DND-41 (cell line): ENCODE data around the gene ABLIM2.

Experiments
- EZH2 ChIP-seq: IDR thresholded peaks from 3 replicates; pipeline ENCODE4 v1.6.1; 2012; ENCODE audit warnings: borderline replicate concordance, low read depth, mild to moderate bottlenecking, moderate library complexity, low read length, inconsistent platforms; ENCODE audit not compliant: severe bottlenecking
- TF ChIP-seq, protein P1 (sequence below): IDR thresholded peaks from 2 replicates; pipeline ENCODE4 v1.5.1; 2012; ENCODE audit warnings: borderline replicate concordance, low read length, moderate library complexity, mild to moderate bottlenecking; ENCODE audit not compliant: poor library complexity, severe bottlenecking; ENCODE audit errors: extremely low read depth

DNA sequence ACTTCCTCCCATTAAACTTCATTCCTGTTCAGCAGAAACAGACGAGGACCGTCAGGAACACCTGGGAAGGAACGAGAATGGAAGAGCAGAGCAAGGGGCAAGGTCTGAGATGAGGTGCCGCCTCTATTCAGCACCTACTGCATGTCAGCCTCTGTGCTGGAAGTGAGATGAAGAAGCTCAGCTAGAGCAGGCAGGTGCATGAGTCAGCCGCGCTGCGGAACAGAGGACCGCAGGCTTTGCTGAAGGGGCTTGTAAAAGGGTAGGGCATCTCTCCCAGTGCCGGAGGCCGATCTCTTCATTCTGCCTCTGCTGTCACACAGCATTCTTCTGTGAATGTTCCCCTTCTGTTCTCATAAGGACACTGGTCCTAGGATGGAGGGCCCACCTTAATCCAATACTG, 6.1 kb upstream of the ABLIM2 start:
- TF ChIP-seq, protein P1, sequence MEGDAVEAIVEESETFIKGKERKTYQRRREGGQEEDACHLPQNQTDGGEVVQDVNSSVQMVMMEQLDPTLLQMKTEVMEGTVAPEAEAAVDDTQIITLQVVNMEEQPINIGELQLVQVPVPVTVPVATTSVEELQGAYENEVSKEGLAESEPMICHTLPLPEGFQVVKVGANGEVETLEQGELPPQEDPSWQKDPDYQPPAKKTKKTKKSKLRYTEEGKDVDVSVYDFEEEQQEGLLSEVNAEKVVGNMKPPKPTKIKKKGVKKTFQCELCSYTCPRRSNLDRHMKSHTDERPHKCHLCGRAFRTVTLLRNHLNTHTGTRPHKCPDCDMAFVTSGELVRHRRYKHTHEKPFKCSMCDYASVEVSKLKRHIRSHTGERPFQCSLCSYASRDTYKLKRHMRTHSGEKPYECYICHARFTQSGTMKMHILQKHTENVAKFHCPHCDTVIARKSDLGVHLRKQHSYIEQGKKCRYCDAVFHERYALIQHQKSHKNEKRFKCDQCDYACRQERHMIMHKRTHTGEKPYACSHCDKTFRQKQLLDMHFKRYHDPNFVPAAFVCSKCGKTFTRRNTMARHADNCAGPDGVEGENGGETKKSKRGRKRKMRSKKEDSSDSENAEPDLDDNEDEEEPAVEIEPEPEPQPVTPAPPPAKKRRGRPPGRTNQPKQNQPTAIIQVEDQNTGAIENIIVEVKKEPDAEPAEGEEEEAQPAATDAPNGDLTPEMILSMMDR, result no peak
- TF ChIP-seq EZH2, result no peak
